Esophagus muscularis mucosa (tissue), 3 donors: ENCODE measurements around the gene SPOCK3.

Source experiments
- POLR2A ChIP-seq: fragments of 450-650 bp; IDR thresholded peaks from one replicate; pipeline ENCODE4 v1.6.1; 2017; ENCODE audit warnings: antibody characterized with exemption, moderate library complexity, mild to moderate bottlenecking, low read depth
- POLR2AphosphoS5 ChIP-seq, 2 donors: sonication (generic); formaldehyde crosslinking; IDR thresholded peaks; one replicate each; pipeline ENCODE4 v1.6.1; 2017; ENCODE audit warnings: antibody characterized with exemption in 2 of 2
- TF ChIP-seq, protein P1 (sequence below), 3 experiments: fragments of 200-600 bp in 2 of 3; fragments of 450-650 bp in 1 of 3; sonication (generic) in 2 of 3; IDR thresholded peaks; one replicate each; pipeline ENCODE4 v1.5.1; 2017 to 2019; ENCODE audit warnings: antibody characterized with exemption in 3 of 3, mild to moderate bottlenecking in 2 of 3, moderate library complexity in 1 of 3

DNA sequence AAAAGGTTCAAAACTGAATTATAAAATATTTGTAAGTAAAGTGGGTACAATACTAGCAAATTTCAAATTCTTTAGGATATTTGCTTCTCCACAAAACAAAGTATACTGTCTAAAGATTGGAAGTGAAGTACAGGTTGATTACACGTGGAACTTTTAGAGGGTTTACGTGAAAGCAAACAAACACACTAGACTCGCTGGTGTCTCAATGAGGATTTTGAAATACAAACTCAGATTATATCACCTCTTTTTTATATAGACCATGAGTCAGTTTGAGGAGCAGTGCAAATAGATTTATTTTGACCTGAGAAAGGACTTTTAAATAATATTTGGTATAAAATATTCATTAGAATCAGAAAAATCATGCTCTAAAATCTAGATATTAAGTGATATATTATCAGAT lies 185.0 kb downstream of the SPOCK3 start:
- TF ChIP-seq POLR2A (no peak), POLR2AphosphoS5 (IDR thresholded peaks at IDR 0.05) (no peak)
- TF ChIP-seq, protein P1, sequence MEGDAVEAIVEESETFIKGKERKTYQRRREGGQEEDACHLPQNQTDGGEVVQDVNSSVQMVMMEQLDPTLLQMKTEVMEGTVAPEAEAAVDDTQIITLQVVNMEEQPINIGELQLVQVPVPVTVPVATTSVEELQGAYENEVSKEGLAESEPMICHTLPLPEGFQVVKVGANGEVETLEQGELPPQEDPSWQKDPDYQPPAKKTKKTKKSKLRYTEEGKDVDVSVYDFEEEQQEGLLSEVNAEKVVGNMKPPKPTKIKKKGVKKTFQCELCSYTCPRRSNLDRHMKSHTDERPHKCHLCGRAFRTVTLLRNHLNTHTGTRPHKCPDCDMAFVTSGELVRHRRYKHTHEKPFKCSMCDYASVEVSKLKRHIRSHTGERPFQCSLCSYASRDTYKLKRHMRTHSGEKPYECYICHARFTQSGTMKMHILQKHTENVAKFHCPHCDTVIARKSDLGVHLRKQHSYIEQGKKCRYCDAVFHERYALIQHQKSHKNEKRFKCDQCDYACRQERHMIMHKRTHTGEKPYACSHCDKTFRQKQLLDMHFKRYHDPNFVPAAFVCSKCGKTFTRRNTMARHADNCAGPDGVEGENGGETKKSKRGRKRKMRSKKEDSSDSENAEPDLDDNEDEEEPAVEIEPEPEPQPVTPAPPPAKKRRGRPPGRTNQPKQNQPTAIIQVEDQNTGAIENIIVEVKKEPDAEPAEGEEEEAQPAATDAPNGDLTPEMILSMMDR (IDR thresholded peaks at IDR 0.05), result no peak
